Neural progenitor cell (in vitro differentiated cells): ENCODE results near the gene NHSL1.

Experiments used
- EZH2 ChIP-seq: fragments of 200-600 bp; sonication (generic); IDR thresholded peaks from 2 replicates; pipeline ENCODE4 v1.6.1; 2017; ENCODE audit warnings: antibody characterized with exemption, mild to moderate bottlenecking, moderate library complexity
- EZH2phosphoT487 ChIP-seq: fragments of 200-600 bp; sonication (generic); IDR thresholded peaks from 2 replicates; pipeline ENCODE4 v1.6.1; 2017; ENCODE audit warnings: antibody characterized with exemption
- TF ChIP-seq, protein P1 (sequence below): fragments of 200-600 bp; sonication (generic); IDR thresholded peaks from 2 replicates; pipeline ENCODE4 v1.5.1; 2017; ENCODE audit warnings: antibody characterized with exemption, mild to moderate bottlenecking

- TF ChIP-seq EZH2 (no peak), EZH2phosphoT487 (no peak)
- TF ChIP-seq, protein P1, sequence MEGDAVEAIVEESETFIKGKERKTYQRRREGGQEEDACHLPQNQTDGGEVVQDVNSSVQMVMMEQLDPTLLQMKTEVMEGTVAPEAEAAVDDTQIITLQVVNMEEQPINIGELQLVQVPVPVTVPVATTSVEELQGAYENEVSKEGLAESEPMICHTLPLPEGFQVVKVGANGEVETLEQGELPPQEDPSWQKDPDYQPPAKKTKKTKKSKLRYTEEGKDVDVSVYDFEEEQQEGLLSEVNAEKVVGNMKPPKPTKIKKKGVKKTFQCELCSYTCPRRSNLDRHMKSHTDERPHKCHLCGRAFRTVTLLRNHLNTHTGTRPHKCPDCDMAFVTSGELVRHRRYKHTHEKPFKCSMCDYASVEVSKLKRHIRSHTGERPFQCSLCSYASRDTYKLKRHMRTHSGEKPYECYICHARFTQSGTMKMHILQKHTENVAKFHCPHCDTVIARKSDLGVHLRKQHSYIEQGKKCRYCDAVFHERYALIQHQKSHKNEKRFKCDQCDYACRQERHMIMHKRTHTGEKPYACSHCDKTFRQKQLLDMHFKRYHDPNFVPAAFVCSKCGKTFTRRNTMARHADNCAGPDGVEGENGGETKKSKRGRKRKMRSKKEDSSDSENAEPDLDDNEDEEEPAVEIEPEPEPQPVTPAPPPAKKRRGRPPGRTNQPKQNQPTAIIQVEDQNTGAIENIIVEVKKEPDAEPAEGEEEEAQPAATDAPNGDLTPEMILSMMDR = no peak
Measured at GRCh38 chr6:138464085-138464484, 35.2 kb downstream of the NHSL1 start.
